ENCODE measurements around the gene NAT8.

DNA sequence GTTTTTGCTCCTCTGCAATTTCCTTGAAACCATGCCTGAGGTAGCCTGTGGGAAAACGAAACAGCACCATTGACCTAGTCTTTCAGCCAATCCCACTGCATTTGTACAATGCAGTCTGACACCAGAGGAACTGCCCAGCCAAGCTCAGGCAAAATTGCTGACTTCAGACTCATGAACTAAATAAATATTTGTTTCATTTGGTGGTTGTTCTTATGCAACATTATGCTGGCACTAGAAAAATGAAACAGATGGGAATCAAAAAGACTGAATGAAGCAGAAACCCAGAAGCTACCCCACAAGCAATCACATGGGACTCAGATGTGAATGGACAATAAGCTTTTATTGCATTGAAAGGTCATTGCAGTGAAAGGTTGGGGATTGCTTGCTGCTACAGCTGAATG lies 1.7 kb downstream of the NAT8 start:
- TF ChIP-seq, protein P1, sequence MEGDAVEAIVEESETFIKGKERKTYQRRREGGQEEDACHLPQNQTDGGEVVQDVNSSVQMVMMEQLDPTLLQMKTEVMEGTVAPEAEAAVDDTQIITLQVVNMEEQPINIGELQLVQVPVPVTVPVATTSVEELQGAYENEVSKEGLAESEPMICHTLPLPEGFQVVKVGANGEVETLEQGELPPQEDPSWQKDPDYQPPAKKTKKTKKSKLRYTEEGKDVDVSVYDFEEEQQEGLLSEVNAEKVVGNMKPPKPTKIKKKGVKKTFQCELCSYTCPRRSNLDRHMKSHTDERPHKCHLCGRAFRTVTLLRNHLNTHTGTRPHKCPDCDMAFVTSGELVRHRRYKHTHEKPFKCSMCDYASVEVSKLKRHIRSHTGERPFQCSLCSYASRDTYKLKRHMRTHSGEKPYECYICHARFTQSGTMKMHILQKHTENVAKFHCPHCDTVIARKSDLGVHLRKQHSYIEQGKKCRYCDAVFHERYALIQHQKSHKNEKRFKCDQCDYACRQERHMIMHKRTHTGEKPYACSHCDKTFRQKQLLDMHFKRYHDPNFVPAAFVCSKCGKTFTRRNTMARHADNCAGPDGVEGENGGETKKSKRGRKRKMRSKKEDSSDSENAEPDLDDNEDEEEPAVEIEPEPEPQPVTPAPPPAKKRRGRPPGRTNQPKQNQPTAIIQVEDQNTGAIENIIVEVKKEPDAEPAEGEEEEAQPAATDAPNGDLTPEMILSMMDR (IDR thresholded peaks at IDR 0.05 in 4 of 5, conservative IDR thresholded peaks at IDR 0.05 in 1 of 5), result no peak
- no peak for TF ChIP-seq POLR2A (IDR thresholded peaks at IDR 0.05)

Data from gastrocnemius medialis (tissue), 4 donors.